Measurements from ENCODE around the gene SNTA1. TPM values are rescaled to one million over a fixed set of nuclear protein-coding genes. Genes with fewer than 3 reads are reported as not detected.

The SNTA1 gene
- total and polyA plus RNA-seq, 2 of the 13 experiments (the other 11 are each of a cell fraction or from before 2014, with no cell fraction given), result 16.4 to 18.3 TPM

- H3K4me3 ChIP-seq (replicated peaks in 1 of 3; ENCODE audit: insufficient read depth in 1 of 3, low read depth in 2 of 3, low read length in 3 of 3), result no peak overlapping the region
- H3K27ac ChIP-seq (ENCODE audit: extremely low read length, insufficient read depth, low read length), result no peak overlapping the region
- H3K4me2 ChIP-seq (ENCODE audit: low read depth, low read length), result no peak overlapping the region
- in situ Hi-C loops (cut with HindIII; ENCODE audit: extremely low pct_ligation_motif_present, low pct_unique_long_range_greater_than_20kb) (no loop called here), intact Hi-C loops (cut with micrococcal nuclease; ENCODE audit: unreplicated experiment) (no loop called here)
- peaks cover 28 to 41% of the 10 kb centered on the region in 2 experiments for H3K36me3 ChIP-seq (replicated peaks in 1 of 2; ENCODE audit: control insufficient read depth in 1 of 2, insufficient read depth in 2 of 2, low read length in 2 of 2)
- H4K20me1 ChIP-seq (ENCODE audit: insufficient read depth, low read length), result no peaks in the 10 kb centered on the region
- no peaks in the 10 kb centered on the region for H3K9me3 ChIP-seq (ENCODE audit: low read length)
- 95% methylated on average over 12 of the region's 12 CpGs for WGBS (ENCODE audit: low lambda C conversion rate)
- H2AFZ ChIP-seq (ENCODE audit: low read length), result no peak overlapping the region
- TF ChIP-seq AGO2 (optimal IDR thresholded peaks at IDR 0.05; ENCODE audit: low read depth, low read length) (peak; percentile 40), MXD4 (CRISPR knock-in tag; IDR thresholded peaks at IDR 0.05) (no peak)
- no peaks in the 10 kb centered on the region for H3K4me1 ChIP-seq (ENCODE audit: insufficient read depth, low read length)
- FAIRE-seq (no peak), DNase-seq (ENCODE audit: low spot score) (no peak), ATAC-seq (no peak; the same call in 2 of the 3 replicates)
- POLR2A ChIA-PET, result no interaction called here
- no TSS peak for BruUV-seq (replicated peaks)
- H3K27me3 ChIP-seq (ENCODE audit: control insufficient read depth in 1 of 2, insufficient read depth in 2 of 2, low read length in 2 of 2), result no peaks in the 10 kb centered on the region
- CTCF ChIA-PET (ENCODE audit: low intra/inter-chr PET ratio, low total read pairs), result no interaction called here
- no peaks in the 10 kb centered on the region for H3K79me2 ChIP-seq (ENCODE audit: insufficient read depth, low read length)
- no peak overlapping the region for H3K9ac ChIP-seq (ENCODE audit: insufficient read depth, low read depth, low read length)
Measured at GRCh38 chr20:33408313-33408712, 35.2 kb downstream of the SNTA1 start.

- Histone ChIP-seq H3K4me1 (ENCODE audit: insufficient read depth, low read length) (peaks cover under 1% of the 10 kb centered on the region; the same call in 1 of the 2 replicates), H3K79me2 (ENCODE audit: insufficient read depth, low read length) (no peaks in the 10 kb centered on the region), H3K27ac (ENCODE audit: extremely low read length, insufficient read depth, low read length) (no peak overlapping the region), H3K27me3 (ENCODE audit: control insufficient read depth in 1 of 2, insufficient read depth in 2 of 2, low read length in 2 of 2) (no peaks in the 10 kb centered on the region), H2AFZ (ENCODE audit: low read length) (no peak overlapping the region), H3K9ac (ENCODE audit: insufficient read depth, low read depth, low read length) (no peak overlapping the region), H3K4me3 (replicated peaks in 1 of 3; ENCODE audit: insufficient read depth in 1 of 3, low read depth in 2 of 3, low read length in 3 of 3) (no peak overlapping the region), H4K20me1 (ENCODE audit: insufficient read depth, low read length) (no peaks in the 10 kb centered on the region), H3K9me3 (ENCODE audit: low read length) (no peaks in the 10 kb centered on the region), H3K4me2 (ENCODE audit: low read depth, low read length) (no peak overlapping the region), H3K36me3 (replicated peaks in 1 of 2; ENCODE audit: control insufficient read depth in 1 of 2, insufficient read depth in 2 of 2, low read length in 2 of 2) (peaks cover 26 to 39% of the 10 kb centered on the region in 2 experiments)
- POLR2A ChIA-PET, result no interaction called here
- DNase-seq (ENCODE audit: low spot score), result no peak
- in situ Hi-C loops (cut with HindIII; ENCODE audit: extremely low pct_ligation_motif_present, low pct_unique_long_range_greater_than_20kb) (no loop called here), intact Hi-C loops (cut with micrococcal nuclease; ENCODE audit: unreplicated experiment) (no loop called here)
- WGBS (ENCODE audit: low lambda C conversion rate), result 47% methylated on average over 2 of the region's 4 CpGs
- BruUV-seq (replicated peaks), result no TSS peak
- CTCF ChIA-PET (ENCODE audit: low intra/inter-chr PET ratio, low total read pairs), result no interaction called here
- no peak for FAIRE-seq
- no peak for ATAC-seq
- no peak for TF ChIP-seq NFIC (IDR thresholded peaks at IDR 0.05; ENCODE audit: low read length)
- no peak for TF ChIP-seq ZNF431 (CRISPR knock-in tag; IDR thresholded peaks at IDR 0.05; ENCODE audit: borderline replicate concordance, low read depth)
- no peak for TF ChIP-seq ELF3 (CRISPR knock-in tag; IDR thresholded peaks at IDR 0.05)
- TF ChIP-seq ZNF281 (CRISPR knock-in tag; IDR thresholded peaks at IDR 0.05; ENCODE audit: borderline replicate concordance), result no peak
- TF ChIP-seq, protein P1, sequence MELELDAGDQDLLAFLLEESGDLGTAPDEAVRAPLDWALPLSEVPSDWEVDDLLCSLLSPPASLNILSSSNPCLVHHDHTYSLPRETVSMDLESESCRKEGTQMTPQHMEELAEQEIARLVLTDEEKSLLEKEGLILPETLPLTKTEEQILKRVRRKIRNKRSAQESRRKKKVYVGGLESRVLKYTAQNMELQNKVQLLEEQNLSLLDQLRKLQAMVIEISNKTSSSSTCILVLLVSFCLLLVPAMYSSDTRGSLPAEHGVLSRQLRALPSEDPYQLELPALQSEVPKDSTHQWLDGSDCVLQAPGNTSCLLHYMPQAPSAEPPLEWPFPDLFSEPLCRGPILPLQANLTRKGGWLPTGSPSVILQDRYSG (CRISPR knock-in tag; IDR thresholded peaks at IDR 0.05), result no peak
- no peak for TF ChIP-seq ZNF160 (CRISPR knock-in tag; IDR thresholded peaks at IDR 0.05)
- TF ChIP-seq DZIP1 (CRISPR knock-in tag; IDR thresholded peaks at IDR 0.05), result no peak
- TF ChIP-seq, protein P2, sequence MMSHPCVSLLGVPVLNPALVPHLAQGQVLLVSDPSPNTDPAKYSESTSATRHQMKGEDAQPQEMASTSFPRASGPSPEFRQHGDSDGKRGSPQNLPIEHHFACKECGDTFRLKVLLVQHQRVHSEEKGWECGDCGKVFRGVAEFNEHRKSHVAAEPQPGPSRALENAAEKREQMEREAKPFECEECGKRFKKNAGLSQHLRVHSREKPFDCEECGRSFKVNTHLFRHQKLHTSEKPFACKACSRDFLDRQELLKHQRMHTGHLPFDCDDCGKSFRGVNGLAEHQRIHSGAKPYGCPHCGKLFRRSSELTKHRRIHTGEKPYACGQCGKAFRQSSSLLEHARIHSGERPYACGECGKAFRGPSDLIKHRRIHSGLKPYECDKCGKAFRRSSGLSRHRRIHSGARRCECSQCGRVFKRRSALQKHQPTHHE (CRISPR knock-in tag; IDR thresholded peaks at IDR 0.05; ENCODE audit: borderline replicate concordance), result no peak
- no peak for TF ChIP-seq PRPF4 (IDR thresholded peaks at IDR 0.05; ENCODE audit: low read depth, low read length, poor library complexity, severe bottlenecking)
Measured at GRCh38 chr20:33407796-33408195, 35.8 kb downstream of the SNTA1 start.
